Ishikawa (cell line): ENCODE measurements around the gene MYCBP.

Experiments
- CEBPB ChIP-seq: IDR thresholded peaks from 2 replicates; pipeline ENCODE4 v1.6.1; 2012
- CREB1 ChIP-seq: IDR thresholded peaks from 2 replicates; pipeline ENCODE4 v1.6.1; 2012; ENCODE audit warnings: low read depth
- EGR1 ChIP-seq: IDR thresholded peaks from 2 replicates; pipeline ENCODE4 v1.6.1; 2012
- EP300 ChIP-seq: IDR thresholded peaks from 2 replicates; pipeline ENCODE4 v1.6.1; 2012; ENCODE audit warnings: borderline replicate concordance
- FOXM1 ChIP-seq: IDR thresholded peaks from 2 replicates; pipeline ENCODE4 v1.6.1; 2012; ENCODE audit warnings: low read depth, borderline replicate concordance
- NFIC ChIP-seq: IDR thresholded peaks from 2 replicates; pipeline ENCODE4 v1.6.1; 2012
- RAD21 ChIP-seq: IDR thresholded peaks from 2 replicates; pipeline ENCODE4 v1.6.1; 2012; ENCODE audit warnings: low read depth
- TAF1 ChIP-seq: IDR thresholded peaks from 2 replicates; pipeline ENCODE4 v1.6.1; 2012; ENCODE audit warnings: low read depth, mild to moderate bottlenecking
- TCF12 ChIP-seq: IDR thresholded peaks from 2 replicates; pipeline ENCODE4 v1.6.1; 2012; ENCODE audit warnings: low read depth
- TEAD4 ChIP-seq: IDR thresholded peaks from 2 replicates; pipeline ENCODE4 v1.6.1; 2012
- YY1 ChIP-seq: IDR thresholded peaks from 2 replicates; pipeline ENCODE4 v1.6.1; 2012; ENCODE audit warnings: low read depth
- ZBTB7A ChIP-seq: IDR thresholded peaks from 2 replicates; pipeline ENCODE4 v1.6.1; 2012; ENCODE audit warnings: low read depth
- TF ChIP-seq, protein P1 (sequence below): IDR thresholded peaks from 2 replicates; pipeline ENCODE4 v1.6.1; 2012; ENCODE audit warnings: low read depth, mild to moderate bottlenecking
- TF ChIP-seq, protein P2 (sequence below): IDR thresholded peaks from 2 replicates; pipeline ENCODE4 v1.6.1; 2012
- TF ChIP-seq, protein P3 (sequence below): IDR thresholded peaks from 2 replicates; pipeline ENCODE4 v1.6.1; 2012

MYCBP gene

DNA sequence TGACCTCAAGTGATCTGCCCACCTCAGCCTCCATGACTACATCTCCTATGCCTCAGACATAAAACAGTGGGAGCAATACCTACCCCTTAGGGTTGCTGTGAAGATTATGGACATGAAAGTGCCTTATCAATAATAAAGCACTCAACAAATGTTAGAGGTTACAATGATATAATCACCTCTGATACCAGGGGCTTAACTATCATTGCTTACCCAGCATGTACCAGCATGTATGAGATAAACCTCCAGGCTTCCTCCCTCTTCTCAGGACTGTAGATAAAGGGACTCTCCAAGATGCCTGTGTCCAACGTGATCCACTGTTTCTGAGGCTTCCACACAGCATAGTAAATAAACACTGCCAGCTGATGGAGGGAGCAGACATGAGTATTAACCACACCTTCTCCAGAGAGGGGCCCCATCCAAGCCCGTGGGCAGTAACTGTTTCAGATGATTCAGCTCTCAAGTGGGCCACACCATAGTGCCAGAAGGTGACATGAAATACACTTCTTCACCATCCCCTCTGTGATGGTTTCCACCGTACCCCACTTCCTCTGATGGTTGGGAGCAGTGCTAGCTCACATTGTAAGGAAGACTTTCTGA, 42.3 kb upstream of the MYCBP start:
- TF ChIP-seq NFIC: no peak
- TF ChIP-seq TCF12: no peak
- no peak for TF ChIP-seq TAF1
- TF ChIP-seq, protein P1, sequence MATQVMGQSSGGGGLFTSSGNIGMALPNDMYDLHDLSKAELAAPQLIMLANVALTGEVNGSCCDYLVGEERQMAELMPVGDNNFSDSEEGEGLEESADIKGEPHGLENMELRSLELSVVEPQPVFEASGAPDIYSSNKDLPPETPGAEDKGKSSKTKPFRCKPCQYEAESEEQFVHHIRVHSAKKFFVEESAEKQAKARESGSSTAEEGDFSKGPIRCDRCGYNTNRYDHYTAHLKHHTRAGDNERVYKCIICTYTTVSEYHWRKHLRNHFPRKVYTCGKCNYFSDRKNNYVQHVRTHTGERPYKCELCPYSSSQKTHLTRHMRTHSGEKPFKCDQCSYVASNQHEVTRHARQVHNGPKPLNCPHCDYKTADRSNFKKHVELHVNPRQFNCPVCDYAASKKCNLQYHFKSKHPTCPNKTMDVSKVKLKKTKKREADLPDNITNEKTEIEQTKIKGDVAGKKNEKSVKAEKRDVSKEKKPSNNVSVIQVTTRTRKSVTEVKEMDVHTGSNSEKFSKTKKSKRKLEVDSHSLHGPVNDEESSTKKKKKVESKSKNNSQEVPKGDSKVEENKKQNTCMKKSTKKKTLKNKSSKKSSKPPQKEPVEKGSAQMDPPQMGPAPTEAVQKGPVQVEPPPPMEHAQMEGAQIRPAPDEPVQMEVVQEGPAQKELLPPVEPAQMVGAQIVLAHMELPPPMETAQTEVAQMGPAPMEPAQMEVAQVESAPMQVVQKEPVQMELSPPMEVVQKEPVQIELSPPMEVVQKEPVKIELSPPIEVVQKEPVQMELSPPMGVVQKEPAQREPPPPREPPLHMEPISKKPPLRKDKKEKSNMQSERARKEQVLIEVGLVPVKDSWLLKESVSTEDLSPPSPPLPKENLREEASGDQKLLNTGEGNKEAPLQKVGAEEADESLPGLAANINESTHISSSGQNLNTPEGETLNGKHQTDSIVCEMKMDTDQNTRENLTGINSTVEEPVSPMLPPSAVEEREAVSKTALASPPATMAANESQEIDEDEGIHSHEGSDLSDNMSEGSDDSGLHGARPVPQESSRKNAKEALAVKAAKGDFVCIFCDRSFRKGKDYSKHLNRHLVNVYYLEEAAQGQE: no peak
- no peak for TF ChIP-seq RAD21
- TF ChIP-seq, protein P2, sequence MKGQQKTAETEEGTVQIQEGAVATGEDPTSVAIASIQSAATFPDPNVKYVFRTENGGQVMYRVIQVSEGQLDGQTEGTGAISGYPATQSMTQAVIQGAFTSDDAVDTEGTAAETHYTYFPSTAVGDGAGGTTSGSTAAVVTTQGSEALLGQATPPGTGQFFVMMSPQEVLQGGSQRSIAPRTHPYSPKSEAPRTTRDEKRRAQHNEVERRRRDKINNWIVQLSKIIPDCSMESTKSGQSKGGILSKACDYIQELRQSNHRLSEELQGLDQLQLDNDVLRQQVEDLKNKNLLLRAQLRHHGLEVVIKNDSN: no peak
- TF ChIP-seq, protein P3, sequence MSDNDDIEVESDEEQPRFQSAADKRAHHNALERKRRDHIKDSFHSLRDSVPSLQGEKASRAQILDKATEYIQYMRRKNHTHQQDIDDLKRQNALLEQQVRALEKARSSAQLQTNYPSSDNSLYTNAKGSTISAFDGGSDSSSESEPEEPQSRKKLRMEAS: no peak
- TF ChIP-seq EGR1: no peak
- no peak for TF ChIP-seq CREB1
- no peak for TF ChIP-seq TEAD4
- TF ChIP-seq ZBTB7A: no peak
- no peak for TF ChIP-seq YY1
- no peak for TF ChIP-seq EP300
- no peak for TF ChIP-seq FOXM1
- no peak for TF ChIP-seq CEBPB

DNA sequence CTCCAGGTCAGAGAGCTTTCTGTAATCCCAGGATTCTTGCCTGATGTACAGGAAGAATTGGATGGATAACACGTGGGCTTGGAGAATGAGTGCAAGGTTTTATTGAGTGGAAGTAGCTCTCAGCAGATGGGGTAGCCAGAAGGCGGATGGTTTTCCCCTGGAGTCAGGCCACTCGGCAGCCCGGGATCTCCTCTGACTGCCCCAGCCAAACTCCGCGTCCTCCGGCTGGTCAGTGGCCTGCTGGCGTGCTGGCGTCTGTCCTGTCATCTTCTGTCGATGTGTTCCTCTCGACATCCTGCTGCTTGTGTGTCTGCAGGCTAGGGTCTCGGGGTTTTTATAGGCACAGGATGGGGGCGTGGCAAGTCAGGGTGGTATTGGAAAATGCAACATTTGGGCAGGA, 35.7 kb upstream of the MYCBP start:
- TF ChIP-seq, protein P1: no peak
- TF ChIP-seq NFIC: no peak
- no peak for TF ChIP-seq TCF12
- no peak for TF ChIP-seq EP300
- TF ChIP-seq FOXM1: no peak
- TF ChIP-seq, protein P3: no peak
- TF ChIP-seq, protein P2: no peak
- no peak for TF ChIP-seq RAD21
- no peak for TF ChIP-seq EGR1
- no peak for TF ChIP-seq ZBTB7A
- TF ChIP-seq CEBPB: no peak
- no peak for TF ChIP-seq CREB1
- no peak for TF ChIP-seq TAF1
- TF ChIP-seq YY1: no peak
- TF ChIP-seq TEAD4: no peak

DNA sequence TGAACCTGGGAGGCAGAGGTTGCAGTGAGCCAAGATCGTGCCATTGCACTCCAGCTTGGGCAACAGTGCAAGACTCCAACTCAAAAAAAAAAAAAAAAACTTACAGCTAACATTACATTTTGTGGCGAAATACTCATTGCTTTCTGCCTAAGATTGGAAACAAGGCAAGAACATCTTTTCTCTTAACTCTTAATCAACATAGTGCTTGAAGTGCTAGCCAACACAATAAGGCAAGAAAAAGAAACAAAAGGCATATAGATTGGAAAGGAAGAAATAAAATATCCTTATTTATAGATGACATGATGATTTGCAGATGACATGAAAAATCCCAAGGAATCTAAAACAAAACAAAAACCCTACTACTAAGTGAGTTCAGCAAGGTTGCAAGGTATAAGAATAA, 32.8 kb upstream of the MYCBP start:
- no peak for TF ChIP-seq FOXM1
- TF ChIP-seq EGR1: no peak
- no peak for TF ChIP-seq TCF12
- TF ChIP-seq, protein P1: no peak

DNA sequence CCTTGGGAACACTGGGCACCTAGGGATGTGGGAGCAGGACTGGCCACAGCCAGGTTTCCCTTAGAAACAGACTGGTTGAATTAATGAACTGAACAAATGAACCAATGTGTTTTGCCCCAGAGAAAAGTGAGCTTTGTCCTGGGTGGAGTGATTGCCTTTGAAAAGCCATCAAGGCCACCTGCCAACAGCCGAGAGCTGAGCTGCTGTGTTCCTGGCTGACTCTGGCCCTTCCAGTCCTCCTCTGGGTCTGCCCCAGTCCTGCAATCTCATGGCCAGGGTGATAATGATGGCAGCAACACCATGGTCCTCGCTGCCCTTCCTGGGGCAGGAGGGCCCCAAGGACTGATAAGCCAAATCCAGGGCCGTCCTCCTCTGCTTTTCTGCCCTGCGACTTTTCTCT, 26.4 kb upstream of the MYCBP start:
- TF ChIP-seq TAF1 (no peak), CREB1 (no peak), RAD21 (no peak), EP300 (no peak)
- TF ChIP-seq, protein P2: no peak

DNA sequence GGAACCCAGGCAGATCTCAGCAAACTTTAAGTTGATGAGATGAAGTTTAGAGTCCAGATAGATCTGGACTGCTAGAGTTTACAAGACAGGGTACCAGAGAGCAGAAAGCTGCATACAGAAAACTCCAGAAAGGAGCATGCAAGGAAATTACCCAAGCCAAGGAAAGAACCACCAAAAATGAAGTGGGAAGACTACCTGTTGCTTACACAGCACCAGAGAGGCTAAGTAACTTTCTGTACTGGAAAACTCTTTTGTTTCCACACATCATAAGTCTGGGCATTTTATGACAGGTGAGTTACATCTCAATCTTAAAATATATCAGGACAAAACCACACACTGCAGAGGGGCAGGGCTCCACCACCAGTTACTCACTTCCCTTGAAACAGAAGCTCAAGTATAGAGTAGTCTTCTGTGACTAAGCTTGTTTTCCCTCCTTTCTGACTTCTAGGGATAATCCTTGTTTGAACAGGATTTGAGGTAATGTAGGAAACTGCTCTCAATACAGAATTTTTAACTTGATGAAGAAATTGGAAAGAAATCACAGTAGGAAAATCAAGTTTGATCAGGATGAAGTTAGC, 25.6 kb upstream of the MYCBP start:
- TF ChIP-seq TCF12 (no peak), EGR1 (no peak), CEBPB (no peak), RAD21 (no peak), TEAD4 (no peak), EP300 (no peak), NFIC (no peak), YY1 (no peak), FOXM1 (no peak), ZBTB7A (no peak), CREB1 (no peak), TAF1 (no peak)
- TF ChIP-seq, protein P1: no peak
- TF ChIP-seq, protein P2: no peak
- TF ChIP-seq, protein P3: no peak
